HG02678 (cell line): ENCODE data around the gene HAO1.

Source experiments
- ATAC-seq: cut with Tn5 transposase; IDR thresholded peaks from one replicate; pipeline ENCODE4 v1.9.1; 2021; ENCODE audit warnings: mild to moderate bottlenecking, moderate library complexity; ENCODE audit not compliant: unreplicated experiment

HAO1 gene

DNA sequence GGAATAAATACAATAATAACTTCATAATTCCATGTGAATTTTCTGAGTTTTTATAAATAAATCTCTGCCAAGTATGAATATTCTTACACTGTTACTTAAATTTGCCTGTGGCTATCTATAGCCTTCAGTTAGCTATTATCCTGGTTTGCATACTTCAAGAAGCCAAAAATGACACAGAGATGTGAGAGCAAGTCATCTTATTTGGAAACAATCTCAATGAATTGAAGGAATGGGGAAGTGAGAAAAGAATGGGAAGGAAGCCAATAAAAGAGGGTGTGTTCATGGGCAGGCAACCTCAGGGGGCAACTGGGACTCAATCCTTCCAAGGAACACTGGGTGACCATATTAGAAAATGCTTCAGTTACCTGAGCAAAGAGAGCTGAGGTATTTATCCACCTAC is 9.9 kb downstream of the HAO1 start:
- ATAC-seq, result no peak

GRCh38 chr20:7926767-7927166 is 13.5 kb downstream of the HAO1 start:
- no peak for ATAC-seq

- ATAC-seq, result no peak
Observed at GRCh38 chr20:7926323-7926722, 13.9 kb downstream of the HAO1 start.

GRCh38 chr20:7924692-7925091 is 15.6 kb downstream of the HAO1 start:
- no peak for ATAC-seq

- ATAC-seq, result no peak
Observed at GRCh38 chr20:7916648-7917047, 23.6 kb downstream of the HAO1 start.

DNA sequence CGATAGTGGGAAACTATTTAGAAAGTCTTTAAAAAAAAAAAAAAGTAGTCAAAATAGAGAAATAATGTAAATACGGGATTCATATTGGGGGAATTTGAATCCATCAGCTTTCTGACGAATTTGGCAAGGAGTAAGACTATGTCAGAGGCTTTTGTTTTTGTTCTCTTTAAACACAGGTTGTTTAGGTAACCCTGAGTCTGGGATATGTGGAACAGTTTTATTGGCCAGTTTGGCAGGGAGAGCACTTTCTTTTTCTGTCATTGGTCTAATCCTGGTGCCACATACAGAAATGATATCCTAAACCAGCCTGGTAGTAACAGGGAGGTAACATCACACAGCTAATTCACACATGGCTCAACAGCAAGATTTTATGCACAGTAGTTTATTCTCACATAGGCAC is 27.7 kb downstream of the HAO1 start:
- no peak for ATAC-seq

GRCh38 chr20:7911586-7912330 is 28.5 kb downstream of the HAO1 start:
- no peak for ATAC-seq

GRCh38 chr20:7908905-7909304 is 31.4 kb downstream of the HAO1 start:
- ATAC-seq, result no peak

DNA sequence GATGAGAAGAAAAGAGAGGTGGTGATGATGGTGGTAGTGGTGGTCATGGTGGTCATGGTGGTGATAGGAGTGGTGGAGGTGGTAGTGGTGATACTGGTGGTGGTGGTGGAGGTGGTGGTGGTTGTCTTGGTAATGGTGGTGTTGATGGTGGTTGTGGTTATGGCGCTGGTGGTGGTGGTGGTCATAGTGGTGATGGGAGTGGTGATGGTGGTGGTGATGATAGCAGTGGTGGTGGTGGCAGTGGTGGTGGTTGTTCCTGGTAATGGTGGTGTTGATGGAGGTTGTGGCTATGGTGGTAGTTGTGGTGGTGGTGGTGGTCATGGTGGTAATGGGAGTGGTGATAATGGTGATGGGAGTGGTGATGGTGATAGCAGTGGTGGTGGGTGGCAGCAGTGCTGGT is 36.8 kb downstream of the HAO1 start:
- ATAC-seq, result no peak

DNA sequence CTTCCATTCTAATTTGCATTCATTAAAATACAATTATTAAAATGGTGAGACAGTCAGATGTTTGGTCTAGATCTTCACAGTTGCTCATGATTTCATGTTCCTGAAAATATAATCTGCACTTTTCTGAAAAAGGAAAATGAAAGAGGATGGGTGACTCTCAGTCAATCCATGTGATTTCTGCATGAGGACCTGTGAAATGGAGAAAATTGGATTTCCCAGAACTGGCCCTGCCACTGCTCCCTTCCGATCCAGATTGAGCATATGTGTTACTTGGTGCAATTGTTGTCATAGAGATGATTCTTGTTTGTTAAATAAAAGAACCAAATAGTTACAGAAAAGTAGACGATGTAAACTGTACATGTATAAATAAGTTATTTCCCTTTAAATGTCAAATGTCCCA is 37.4 kb downstream of the HAO1 start:
- ATAC-seq, result no peak

- ATAC-seq, result no peak
Observed at GRCh38 chr20:7897781-7898364, 42.4 kb downstream of the HAO1 start.

GRCh38 chr20:7893014-7893730 is 47.1 kb downstream of the HAO1 start:
- ATAC-seq, result no peak

GRCh38 chr20:7891705-7892104 is 48.6 kb downstream of the HAO1 start:
- ATAC-seq, result no peak

DNA sequence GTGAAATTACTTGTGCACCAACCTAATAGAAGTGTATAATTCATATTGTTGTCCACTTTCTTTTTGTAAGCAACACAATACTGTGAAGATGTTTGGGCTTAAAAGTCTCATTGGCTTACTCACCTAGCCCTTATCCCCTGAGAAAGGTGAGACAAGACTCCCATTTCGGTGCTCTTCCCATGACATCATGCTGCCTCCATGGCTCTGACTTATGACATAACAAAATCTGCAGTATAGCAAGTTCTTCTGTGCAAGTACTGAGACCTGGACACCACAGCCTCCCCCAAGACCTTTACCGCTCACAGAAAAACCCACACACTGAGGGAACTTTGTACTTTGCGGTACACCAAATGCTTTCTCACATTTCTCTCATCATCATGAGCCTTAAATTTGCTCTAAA is 50.5 kb downstream of the HAO1 start:
- ATAC-seq, result no peak

GRCh38 chr20:7883741-7884140 is 56.5 kb downstream of the HAO1 start:
- no peak for ATAC-seq

DNA sequence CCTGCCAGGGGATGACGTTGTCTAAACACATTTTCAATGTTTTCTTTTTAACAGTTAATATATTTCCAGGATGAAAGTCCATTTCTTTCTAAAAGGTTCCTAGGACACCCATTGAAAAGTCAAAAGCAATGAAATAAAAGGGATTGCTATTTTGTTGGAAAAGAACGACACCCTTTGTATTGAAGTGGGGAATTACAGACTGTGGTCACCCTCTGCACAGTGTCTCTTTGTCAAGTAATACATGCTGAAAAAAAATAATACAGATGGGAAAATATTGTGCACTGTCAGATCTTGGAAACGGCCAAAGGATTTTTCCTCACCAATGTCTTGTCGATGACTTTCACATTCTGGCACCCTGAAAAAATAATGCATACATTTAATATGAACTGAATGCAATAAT is 56.9 kb downstream of the HAO1 start:
- ATAC-seq, result no peak

GRCh38 chr20:7882076-7882475 is 58.2 kb downstream of the HAO1 start:
- ATAC-seq, result no peak

DNA sequence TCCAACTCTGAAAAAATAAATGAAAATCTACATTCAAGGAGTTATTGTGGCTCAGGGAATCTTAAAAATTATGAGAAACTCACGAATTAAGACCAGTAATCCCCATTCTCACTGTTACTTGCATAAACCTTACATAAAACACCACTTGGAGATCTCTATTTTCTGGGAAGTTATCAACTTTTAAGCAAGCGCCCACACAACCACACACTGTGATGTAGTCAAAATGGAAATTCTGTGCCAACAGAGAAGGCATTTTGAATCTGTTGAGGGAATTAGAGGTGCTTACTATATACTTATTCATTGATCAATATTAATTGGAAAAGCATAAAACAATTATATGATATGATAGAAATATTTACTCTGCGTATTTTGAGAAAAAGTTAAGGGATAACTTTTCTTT is 58.7 kb downstream of the HAO1 start:
- ATAC-seq, result no peak

- no peak for ATAC-seq
Observed at GRCh38 chr20:7879883-7880282, 60.4 kb downstream of the HAO1 start.

GRCh38 chr20:7868108-7868507 is 72.2 kb downstream of the HAO1 start:
- no peak for ATAC-seq

DNA sequence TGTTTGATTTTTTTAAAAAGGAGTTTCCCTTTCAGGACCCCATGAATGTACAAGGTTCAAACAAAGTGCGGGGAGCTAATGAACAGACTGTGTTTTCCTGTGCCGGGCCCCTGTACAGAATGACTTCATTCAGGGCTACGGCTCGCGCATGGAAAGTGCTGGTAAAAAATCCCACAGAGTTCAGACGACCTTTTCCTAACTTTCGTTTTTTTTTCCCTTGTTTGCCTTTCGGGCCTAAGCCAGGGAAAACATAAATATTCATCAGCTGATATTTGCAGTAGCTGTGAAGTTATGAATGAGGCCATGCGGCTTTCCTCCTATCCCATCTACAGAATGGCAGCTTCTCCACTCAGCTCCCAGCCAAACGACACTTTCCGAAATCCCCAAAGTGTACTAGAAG is 74.0 kb downstream of the HAO1 start:
- no peak for ATAC-seq

DNA sequence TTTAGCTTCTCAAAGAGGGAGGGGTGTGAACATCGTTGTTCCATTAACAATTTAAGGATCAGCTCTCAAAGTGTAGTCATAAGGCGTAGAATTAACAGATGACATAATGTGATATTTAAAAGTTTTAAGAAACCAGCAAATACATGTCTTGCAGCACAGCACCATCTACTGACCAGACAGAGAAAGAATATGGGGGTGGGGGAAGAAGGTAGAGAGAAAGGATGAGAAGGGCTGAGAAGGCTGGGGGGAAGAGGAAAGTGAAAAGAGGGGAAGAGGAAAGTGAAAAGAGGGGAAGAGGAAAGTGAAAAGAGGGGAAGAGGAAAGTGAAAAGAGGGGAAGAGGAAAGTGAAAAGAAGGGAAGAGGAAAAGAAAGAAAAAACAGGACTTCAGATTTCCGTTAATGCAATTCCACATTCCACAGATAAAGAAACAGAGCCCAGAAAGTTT is 80.9 kb downstream of the HAO1 start:
- ATAC-seq, result peak; percentile 52
